Erythroblast (primary cell): ENCODE measurements around the gene SEMA4B.

ENCODE experiments used
- GATA1 ChIP-seq: IDR thresholded peaks from 2 replicates; pipeline ENCODE4 v1.6.1; 2011; ENCODE audit warnings: low read depth, mild to moderate bottlenecking, control low read depth, low read length, moderate library complexity
- POLR2A ChIP-seq: IDR thresholded peaks from 2 replicates; pipeline ENCODE4 v1.6.1; 2011; ENCODE audit warnings: mild to moderate bottlenecking, low read length

GRCh38 chr15:90261811-90262210 is 60.7 kb downstream of the SEMA4B start:
- TF ChIP-seq POLR2A: no peak
- no peak for TF ChIP-seq GATA1
